NB4 (cell line): ENCODE measurements around the gene TMEM121B.

Experiments
- DNase-seq: peaks from one replicate; pipeline ENCODE4 v3.0.0; 2010; ENCODE audit warnings: low read depth
- H3K4me3 ChIP-seq: one replicate; pipeline ENCODE4 v1.5.1; 2011; ENCODE audit warnings: mild to moderate bottlenecking, low read depth, low read length, moderate library complexity
- CTCF ChIP-seq: IDR thresholded peaks from one replicate; pipeline ENCODE4 v1.5.1; 2012; ENCODE audit warnings: low read depth, low read length
- MAX ChIP-seq: IDR thresholded peaks from 2 replicates; pipeline ENCODE4 v1.6.1; 2011; ENCODE audit warnings: low read depth, low read length
- MYC ChIP-seq: IDR thresholded peaks from 2 replicates; pipeline ENCODE4 v1.6.1; 2011; ENCODE audit warnings: low read depth, low read length
- POLR2A ChIP-seq: IDR thresholded peaks from 2 replicates; pipeline ENCODE4 v1.6.1; 2011; ENCODE audit warnings: mild to moderate bottlenecking; ENCODE audit not compliant: insufficient read length; ENCODE audit errors: extremely low read depth

The TMEM121B gene

DNA sequence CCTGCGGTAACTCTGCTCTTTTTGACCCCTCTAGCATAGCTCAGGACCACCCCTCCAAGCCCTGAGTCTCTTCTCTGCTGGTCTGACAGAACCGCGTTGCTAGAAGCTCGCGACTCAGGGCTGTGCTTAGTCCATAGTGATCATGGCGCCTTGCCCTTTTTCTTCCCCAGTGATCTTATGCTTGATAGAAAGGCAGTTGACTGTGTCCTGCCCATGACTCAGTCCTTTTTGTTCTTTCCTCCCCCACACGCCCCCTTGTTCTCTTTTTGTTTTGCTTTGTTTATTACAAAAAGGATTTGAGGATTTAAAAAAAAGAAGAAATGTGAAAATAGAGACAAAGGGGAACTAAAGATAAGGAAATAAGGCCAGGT is 18.9 kb downstream of the TMEM121B start:
- no peak overlapping the region for H3K4me3 ChIP-seq
- TF ChIP-seq MAX (peak; percentile 36; the same call in 1 of the 2 replicates), CTCF (no peak), MYC (0 out of 2 replicates have a peak, but pooled peaks have one; percentile 19), POLR2A (no peak)
- peak; percentile 85 for DNase-seq

GRCh38 chr22:17101475-17102296 is 19.5 kb downstream of the TMEM121B start:
- peak; percentile 61 for DNase-seq
- H3K4me3 ChIP-seq, result no peak overlapping the region
- TF ChIP-seq CTCF (no peak), POLR2A (no peak), MYC (no peak), MAX (no peak)

- TF ChIP-seq MAX (no peak), MYC (no peak), CTCF (no peak), POLR2A (no peak)
- no peak overlapping the region for H3K4me3 ChIP-seq
- peak; percentile 57 for DNase-seq
Observed at GRCh38 chr22:17100621-17101020, 20.5 kb downstream of the TMEM121B start.

GRCh38 chr22:17098379-17098819 is 22.8 kb downstream of the TMEM121B start:
- DNase-seq, result peak; percentile 99
- no peak overlapping the region for H3K4me3 ChIP-seq
- TF ChIP-seq CTCF (no peak), MAX (peak; percentile 90), POLR2A (no peak), MYC (peak; percentile 89)

DNA sequence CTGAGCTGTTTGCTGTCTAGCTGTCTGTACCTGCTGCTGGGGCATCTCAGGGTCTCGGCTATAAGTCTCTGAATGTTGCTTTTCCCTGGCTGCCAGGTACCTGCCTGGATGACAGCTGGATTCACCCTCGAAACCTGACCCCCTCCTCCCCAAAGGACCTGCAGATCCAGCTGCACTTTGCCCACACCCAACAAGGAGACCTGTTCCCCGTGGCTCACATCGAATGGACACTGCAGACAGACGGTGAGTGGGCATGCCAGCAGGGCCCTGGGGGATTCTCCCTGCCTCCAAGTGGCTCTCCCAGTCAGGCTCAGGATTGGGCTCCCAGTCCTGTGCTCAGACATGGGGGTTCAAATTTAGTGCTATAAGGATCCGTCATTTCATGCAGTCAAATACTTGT is 23.5 kb downstream of the TMEM121B start:
- H3K4me3 ChIP-seq, result no peak overlapping the region
- TF ChIP-seq MAX (no peak), POLR2A (no peak), CTCF (no peak), MYC (no peak)

More for the DNA sequence above, 23.5 kb downstream of the TMEM121B start:
- no peak for DNase-seq
